Nephron progenitor cell (in vitro differentiated cells): ENCODE results near the gene UBL5.

Source experiments
- DNase-seq: peaks from one replicate; pipeline ENCODE4 v3.0.0; 2021
- H3K27ac Mint-ChIP-seq: 2 replicates; pipeline ENCODE4 v1.8.0; 2021; ENCODE audit warnings: mild to moderate bottlenecking, moderate library complexity, mixed read lengths
- H3K27me3 Mint-ChIP-seq: 2 replicates; pipeline ENCODE4 v1.8.0; 2021; ENCODE audit warnings: mild to moderate bottlenecking, low read depth, mixed read lengths; ENCODE audit not compliant: poor library complexity
- H3K36me3 Mint-ChIP-seq: 2 replicates; pipeline ENCODE4 v1.8.0; 2021; ENCODE audit warnings: low read depth, mixed read lengths
- H3K4me1 Mint-ChIP-seq: 2 replicates; pipeline ENCODE4 v1.8.0; 2021; ENCODE audit warnings: mixed read lengths
- H3K4me3 Mint-ChIP-seq: 2 replicates; pipeline ENCODE4 v1.8.0; 2021; ENCODE audit warnings: mild to moderate bottlenecking, moderate library complexity, mixed read lengths
- H3K9me3 Mint-ChIP-seq: 2 replicates; pipeline ENCODE4 v1.8.0; 2021; ENCODE audit warnings: mild to moderate bottlenecking, moderate library complexity, mixed read lengths
- TF ChIP-seq, protein P1 (sequence below): fragments of 200-600 bp; sonication (generic); IDR thresholded peaks from 2 replicates; pipeline ENCODE4 v1.5.0; 2021; ENCODE audit warnings: antibody characterized with exemption

UBL5 gene

DNA sequence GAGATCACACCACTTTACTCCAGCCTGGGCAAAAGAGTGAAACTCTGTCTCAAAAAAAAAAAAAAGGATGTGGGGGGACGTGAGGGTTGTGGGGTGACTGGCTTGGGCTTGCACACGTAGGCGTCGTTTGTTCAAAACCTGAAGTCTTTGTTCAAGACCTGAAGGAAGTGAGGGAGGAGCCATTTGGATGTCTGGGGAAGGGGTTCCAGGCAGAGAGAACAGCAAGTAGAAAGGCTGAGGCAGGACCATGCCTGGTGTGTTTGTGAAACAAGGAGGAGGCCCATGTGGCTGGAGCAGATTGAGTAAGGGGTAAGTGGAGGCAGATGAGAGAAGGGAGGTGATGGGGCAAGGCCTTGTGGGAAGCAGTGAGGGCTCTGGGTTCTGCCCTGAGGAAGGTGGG is 35.2 kb downstream of the UBL5 start:
- H3K4me3 Mint-ChIP-seq, result no peak overlapping the region
- TF ChIP-seq, protein P1, sequence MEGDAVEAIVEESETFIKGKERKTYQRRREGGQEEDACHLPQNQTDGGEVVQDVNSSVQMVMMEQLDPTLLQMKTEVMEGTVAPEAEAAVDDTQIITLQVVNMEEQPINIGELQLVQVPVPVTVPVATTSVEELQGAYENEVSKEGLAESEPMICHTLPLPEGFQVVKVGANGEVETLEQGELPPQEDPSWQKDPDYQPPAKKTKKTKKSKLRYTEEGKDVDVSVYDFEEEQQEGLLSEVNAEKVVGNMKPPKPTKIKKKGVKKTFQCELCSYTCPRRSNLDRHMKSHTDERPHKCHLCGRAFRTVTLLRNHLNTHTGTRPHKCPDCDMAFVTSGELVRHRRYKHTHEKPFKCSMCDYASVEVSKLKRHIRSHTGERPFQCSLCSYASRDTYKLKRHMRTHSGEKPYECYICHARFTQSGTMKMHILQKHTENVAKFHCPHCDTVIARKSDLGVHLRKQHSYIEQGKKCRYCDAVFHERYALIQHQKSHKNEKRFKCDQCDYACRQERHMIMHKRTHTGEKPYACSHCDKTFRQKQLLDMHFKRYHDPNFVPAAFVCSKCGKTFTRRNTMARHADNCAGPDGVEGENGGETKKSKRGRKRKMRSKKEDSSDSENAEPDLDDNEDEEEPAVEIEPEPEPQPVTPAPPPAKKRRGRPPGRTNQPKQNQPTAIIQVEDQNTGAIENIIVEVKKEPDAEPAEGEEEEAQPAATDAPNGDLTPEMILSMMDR, result no peak
- H3K4me1 Mint-ChIP-seq, result peaks cover 31% of the 10 kb centered on the region
- DNase-seq, result no peak
- H3K27ac Mint-ChIP-seq, result peak overlapping the region; percentile 76
- no peaks in the 10 kb centered on the region for H3K9me3 Mint-ChIP-seq
- H3K36me3 Mint-ChIP-seq, result peaks cover 4% of the 10 kb centered on the region
- H3K27me3 Mint-ChIP-seq, result peaks cover 6% of the 10 kb centered on the region

- Mint-ChIP-seq H3K36me3 (no peaks in the 10 kb centered on the region), H3K4me3 (no peak overlapping the region), H3K9me3 (no peaks in the 10 kb centered on the region), H3K4me1 (peaks cover 31% of the 10 kb centered on the region), H3K27me3 (peaks cover 6% of the 10 kb centered on the region), H3K27ac (no peak overlapping the region)
- TF ChIP-seq, protein P1, result no peak
- DNase-seq, result no peak
Observed at GRCh38 chr19:9863759-9864158, 36.0 kb downstream of the UBL5 start.

DNA sequence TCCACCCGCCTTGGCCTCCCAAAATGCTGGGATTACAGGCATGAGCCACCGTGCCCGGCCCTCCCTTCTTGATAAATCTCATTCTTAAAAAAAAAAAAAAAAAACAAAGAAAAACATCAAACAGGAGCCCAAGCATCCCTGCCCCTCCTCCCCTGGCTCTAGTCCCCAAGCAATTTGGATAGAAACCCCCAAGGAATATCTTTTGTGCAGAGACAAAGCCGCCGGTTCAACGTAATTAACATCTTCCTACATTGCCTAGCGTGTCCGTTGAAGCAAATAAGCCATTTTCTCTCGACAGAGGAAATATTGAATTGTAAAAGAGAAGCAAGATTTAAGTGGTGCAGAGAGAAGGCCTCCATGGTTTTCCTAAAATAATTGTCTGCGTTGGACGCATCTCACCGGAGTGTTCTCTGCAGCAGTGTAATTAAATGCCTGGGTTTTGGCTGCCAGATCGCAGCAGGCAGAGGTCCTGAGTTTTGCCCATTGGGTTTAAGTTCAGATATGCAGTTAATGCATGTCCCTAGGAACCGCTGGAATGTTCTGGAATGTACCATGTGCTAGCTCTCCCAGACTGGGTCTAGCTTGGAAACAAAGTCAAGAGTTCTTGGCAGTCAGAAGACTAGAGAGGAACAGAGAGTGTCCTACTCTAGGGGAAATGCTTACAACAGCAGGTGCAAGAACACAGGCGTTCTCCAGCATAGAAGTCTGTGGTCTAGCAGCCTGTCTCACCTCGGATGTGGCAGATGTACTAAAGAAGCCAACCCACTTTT is 38.2 kb downstream of the UBL5 start:
- Mint-ChIP-seq H3K27ac (no peak overlapping the region), H3K9me3 (no peaks in the 10 kb centered on the region), H3K36me3 (no peaks in the 10 kb centered on the region), H3K4me3 (no peak overlapping the region), H3K27me3 (peaks cover 6% of the 10 kb centered on the region), H3K4me1 (peaks cover 31% of the 10 kb centered on the region)
- TF ChIP-seq, protein P1, result no peak
- no peak for DNase-seq

GRCh38 chr19:9868983-9869617 is 41.4 kb downstream of the UBL5 start:
- H3K4me1 Mint-ChIP-seq, result peaks cover 23% of the 10 kb centered on the region
- H3K27me3 Mint-ChIP-seq, result peaks cover 4% of the 10 kb centered on the region
- H3K4me3 Mint-ChIP-seq, result no peak overlapping the region
- no peaks in the 10 kb centered on the region for H3K36me3 Mint-ChIP-seq
- H3K9me3 Mint-ChIP-seq, result no peaks in the 10 kb centered on the region
- TF ChIP-seq, protein P1, result no peak
- no peak overlapping the region for H3K27ac Mint-ChIP-seq
- DNase-seq, result no peak

DNA sequence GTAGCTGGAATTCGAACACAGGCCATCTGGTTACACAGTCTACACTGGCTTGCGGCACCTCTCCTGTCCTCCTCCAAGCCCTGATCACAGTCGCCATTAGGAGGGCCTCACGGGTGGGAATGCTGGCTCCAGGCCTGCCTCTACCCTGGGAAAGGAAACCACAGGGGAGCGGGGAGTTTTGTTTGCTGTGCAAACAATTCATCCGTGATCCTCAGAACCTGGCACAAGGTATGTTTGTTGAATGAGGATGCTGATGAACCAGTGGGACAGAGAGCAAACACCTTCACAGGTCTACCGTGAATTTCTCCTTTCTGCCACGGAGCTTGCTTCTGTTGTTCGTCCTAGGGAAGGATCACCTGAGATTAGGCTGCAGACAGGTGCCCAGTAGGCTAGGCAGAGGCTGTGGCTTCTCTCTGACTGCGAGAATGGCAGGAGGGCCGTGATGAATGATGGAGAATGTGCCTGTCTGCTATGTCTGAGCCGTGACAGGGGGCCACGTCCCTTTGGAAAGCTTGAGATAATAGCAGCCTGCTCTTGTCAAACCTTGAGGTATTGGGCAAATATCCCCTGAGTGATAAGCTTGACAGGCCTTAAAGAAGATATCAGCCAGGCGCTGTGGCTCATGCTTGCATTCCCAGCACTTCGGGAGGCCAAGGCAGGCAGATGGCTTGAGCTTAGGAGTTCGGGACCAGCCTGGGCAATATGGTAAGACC is 44.1 kb downstream of the UBL5 start:
- Mint-ChIP-seq H3K27me3 (peaks cover 4% of the 10 kb centered on the region), H3K36me3 (no peaks in the 10 kb centered on the region), H3K4me3 (no peak overlapping the region), H3K4me1 (peaks cover 33% of the 10 kb centered on the region), H3K9me3 (no peaks in the 10 kb centered on the region), H3K27ac (no peak overlapping the region)
- no peak for DNase-seq
- TF ChIP-seq, protein P1, result no peak
